HCT116 (cell line): ENCODE results near the gene DYNC2I2. TPM values are rescaled to one million over a fixed set of nuclear protein-coding genes. Genes with fewer than 3 reads are reported as not detected.

Experiments used
- ATAC-seq: fragments of 200-7000 bp; cut with Tn5 transposase; 2 replicates; pipeline ENCODE4 v1.9.1; 2020; ENCODE audit warnings: mild to moderate bottlenecking, moderate library complexity
- BruUV-seq: library from RNA; stranded (reverse); fragments of 400-500 nt; replicated peaks from 2 replicates; lab custom pipeline; 2021; lab: Mats Ljungman, UMichigan
- CTCF ChIA-PET: fragments of 300-600 bp; sonication (Branson Sonifier 250); formaldehyde crosslinking; loops from one replicate; lab custom pipeline; 2021; ENCODE audit warnings: antibody characterized with exemption; lab: Charles Lee
- POLR2A ChIA-PET: fragments of 300-600, 350-600 bp; sonication (Branson Sonifier 250); formaldehyde crosslinking; loops from one replicate; lab custom pipeline; 2021; ENCODE audit warnings: antibody characterized with exemption; lab: Charles Lee
- RAD21 ChIA-PET, 2 experiments: fragments of 300-600 bp; sonication (Branson Sonifier 250); formaldehyde crosslinking; loops; one replicate each; lab custom pipeline; 2023; ENCODE audit warnings: low total read pairs in 2 of 2; ENCODE audit not compliant: uncharacterized antibody in 2 of 2, unreplicated experiment in 2 of 2, low non-redundant PET in 1 of 2; lab: Charles Lee
- DNase-seq: peaks from one replicate; pipeline ENCODE4 v3.0.0-alpha.2; 2010; ENCODE audit warnings: low read depth, low spot score
- H2AFZ ChIP-seq: fragments of 200-600 bp; shearing (Covaris generic), sonication (generic); 2 replicates; pipeline ENCODE4 v1.6.1; 2017; ENCODE audit warnings: low read depth, mixed run types, mixed read lengths, antibody characterized with exemption, low read length; ENCODE audit not compliant: poor library complexity, severe bottlenecking
- H3K27ac ChIP-seq: 2 replicates; pipeline ENCODE4 v1.5.1; 2012; ENCODE audit warnings: low read depth, low read length
- H3K27me3 ChIP-seq: fragments of 200-600 bp; sonication (generic); 2 replicates; pipeline ENCODE4 v1.6.1; 2016; ENCODE audit warnings: mixed run types, low read length, mixed read lengths; ENCODE audit not compliant: insufficient read depth
- H3K36me3 ChIP-seq, 2 experiments: fragments of 200-500 bp in 1 of 2; fragments of 200-600 bp in 1 of 2; sonication (Bioruptor generic) in 1 of 2; sonication (generic) in 1 of 2; 2 replicates each; pipeline versions ENCODE4 v1.5.1 to v1.6.1; 2014 to 2016; ENCODE audit warnings: low read length in 2 of 2, inconsistent platforms in 1 of 2, mixed read lengths in 1 of 2, mixed run types in 1 of 2; ENCODE audit not compliant: insufficient read depth in 2 of 2, control insufficient read depth in 1 of 2
- H3K4me1 ChIP-seq, 2 experiments: fragments of 200-600 bp in 1 of 2; sonication (generic) in 1 of 2; 2 replicates each; pipeline versions ENCODE4 v1.5.1 to v1.6.1; 2012 to 2017; ENCODE audit warnings: low read length in 2 of 2, inconsistent platforms in 1 of 2, mild to moderate bottlenecking in 1 of 2, mixed read lengths in 1 of 2, mixed run types in 1 of 2, moderate library complexity in 1 of 2; ENCODE audit not compliant: insufficient read depth in 2 of 2, control insufficient read depth in 1 of 2
- H3K4me2 ChIP-seq: fragments of 200-600 bp; sonication (generic); 2 replicates; pipeline ENCODE4 v1.6.1; 2017; ENCODE audit warnings: mixed run types, low read length, mixed read lengths
- H3K4me3 ChIP-seq, 2 experiments: fragments of 200-600 bp in 1 of 2; sonication (generic) in 1 of 2; replicated peaks in 1 of 2; 2 replicates each; pipeline ENCODE4 v1.5.1; 2011 to 2016; ENCODE audit warnings: low read length in 2 of 2, control low read depth in 1 of 2, low read depth in 1 of 2, mild to moderate bottlenecking in 1 of 2, mixed read lengths in 1 of 2, mixed run types in 1 of 2
- H3K79me2 ChIP-seq: fragments of 200-600 bp; sonication (generic); 2 replicates; pipeline ENCODE4 v1.6.1; 2017; ENCODE audit warnings: mild to moderate bottlenecking, mixed run types, low read length, moderate library complexity, mixed read lengths; ENCODE audit not compliant: insufficient read depth
- H3K9ac ChIP-seq: fragments of 200-600 bp; sonication (generic); 2 replicates; pipeline ENCODE4 v1.6.1; 2016; ENCODE audit warnings: low read length, mixed read lengths
- H3K9me2 ChIP-seq: fragments of 200-600 bp; sonication (generic), shearing (Covaris generic); 2 replicates; pipeline ENCODE4 v1.6.1; 2017; ENCODE audit warnings: mixed run types, mild to moderate bottlenecking, moderate library complexity; ENCODE audit not compliant: insufficient read depth
- H3K9me3 ChIP-seq, 2 experiments: fragments of 200-500 bp in 1 of 2; fragments of 200-600 bp in 1 of 2; sonication (Bioruptor generic) in 1 of 2; sonication (generic) in 1 of 2; 2 replicates each; pipeline ENCODE4 v1.6.1; 2014 to 2017; ENCODE audit warnings: low read length in 2 of 2, mixed read lengths in 2 of 2, inconsistent platforms in 1 of 2, low read depth in 1 of 2, mild to moderate bottlenecking in 1 of 2, mixed run types in 1 of 2, moderate library complexity in 1 of 2; ENCODE audit not compliant: control insufficient read depth in 1 of 2, insufficient read depth in 1 of 2
- H4K20me1 ChIP-seq: fragments of 200-600 bp; sonication (generic), shearing (Covaris generic); 2 replicates; pipeline ENCODE4 v1.6.1; 2017; ENCODE audit warnings: mixed run types, mild to moderate bottlenecking, moderate library complexity; ENCODE audit not compliant: insufficient read depth
- CBX3 ChIP-seq: IDR thresholded peaks from 2 replicates; pipeline ENCODE4 v1.6.1; 2012; ENCODE audit warnings: low read depth
- CEBPB ChIP-seq: IDR thresholded peaks from 2 replicates; pipeline ENCODE4 v1.6.1; 2012; ENCODE audit warnings: low read depth
- EGR1 ChIP-seq: IDR thresholded peaks from 2 replicates; pipeline ENCODE4 v1.6.1; 2012; ENCODE audit warnings: low read depth
- ELF1 ChIP-seq: IDR thresholded peaks from 2 replicates; pipeline ENCODE4 v1.6.1; 2012; ENCODE audit warnings: low read depth, borderline replicate concordance
- FOSL1 ChIP-seq: IDR thresholded peaks from 2 replicates; pipeline ENCODE4 v1.6.1; 2012; ENCODE audit warnings: low read depth
- POLR2AphosphoS5 ChIP-seq: IDR thresholded peaks from 2 replicates; pipeline ENCODE4 v1.6.1; 2011; ENCODE audit warnings: mild to moderate bottlenecking, low read depth, low read length, moderate library complexity
- RAD21 ChIP-seq: IDR thresholded peaks from 2 replicates; pipeline ENCODE4 v1.6.1; 2012; ENCODE audit warnings: low read depth, mild to moderate bottlenecking
- SIN3A ChIP-seq: IDR thresholded peaks from 2 replicates; pipeline ENCODE4 v1.6.1; 2012; ENCODE audit warnings: low read depth
- SP1 ChIP-seq: IDR thresholded peaks from 2 replicates; pipeline ENCODE4 v1.6.1; 2012; ENCODE audit warnings: low read depth
- SRF ChIP-seq: IDR thresholded peaks from 2 replicates; pipeline ENCODE4 v1.6.1; 2012; ENCODE audit warnings: low read depth
- TCF7L2 ChIP-seq: IDR thresholded peaks from 2 replicates; pipeline ENCODE4 v1.7.0; 2011; ENCODE audit warnings: borderline replicate concordance, inconsistent platforms; ENCODE audit not compliant: insufficient read depth, insufficient read length; ENCODE audit errors: extremely low read depth
- ZNF274 ChIP-seq: fragments of 200-500 bp; sonication (Bioruptor generic); IDR thresholded peaks from 2 replicates; pipeline ENCODE4 v1.6.1; 2014; ENCODE audit warnings: mild to moderate bottlenecking, low read depth, low read length, inconsistent platforms
- intact Hi-C: fragments of 100-400 bp; cut with micrococcal nuclease; formaldehyde crosslinking; loops from 2 replicates; pipeline ENCODE4 v1.10.0; 2022
- total RNA-seq: library from RNA; stranded (reverse); gene quantifications from one replicate; pipeline ENCODE4 v1.2.1, GENCODE V29; 2021; ENCODE audit not compliant: unreplicated experiment
- TF ChIP-seq, protein P1 (sequence below), 3 experiments: fragments of 200-600 bp in 1 of 3; sonication (generic) in 1 of 3; IDR thresholded peaks in 2 of 3; conservative IDR thresholded peaks in 1 of 3; 2 replicates each; pipeline ENCODE4 v1.5.1; 2012 to 2017; ENCODE audit warnings: low read depth in 2 of 3, low read length in 2 of 3, antibody characterized with exemption in 1 of 3, borderline replicate concordance in 1 of 3, control low read depth in 1 of 3, mild to moderate bottlenecking in 1 of 3, mixed read lengths in 1 of 3, mixed run types in 1 of 3, moderate library complexity in 1 of 3; ENCODE audit not compliant: insufficient read depth in 1 of 3
- TF ChIP-seq, protein P2 (sequence below): IDR thresholded peaks from 2 replicates; pipeline ENCODE4 v1.6.1; 2012
- TF ChIP-seq, protein P3 (sequence below): IDR thresholded peaks from 2 replicates; pipeline ENCODE4 v1.6.1; 2012; ENCODE audit warnings: low read depth
- TF ChIP-seq, protein P4 (sequence below): IDR thresholded peaks from 2 replicates; pipeline ENCODE4 v1.6.1; 2012

DYNC2I2 gene
- total RNA-seq, 1 experiment from 2014 or later: 155 TPM

DNA sequence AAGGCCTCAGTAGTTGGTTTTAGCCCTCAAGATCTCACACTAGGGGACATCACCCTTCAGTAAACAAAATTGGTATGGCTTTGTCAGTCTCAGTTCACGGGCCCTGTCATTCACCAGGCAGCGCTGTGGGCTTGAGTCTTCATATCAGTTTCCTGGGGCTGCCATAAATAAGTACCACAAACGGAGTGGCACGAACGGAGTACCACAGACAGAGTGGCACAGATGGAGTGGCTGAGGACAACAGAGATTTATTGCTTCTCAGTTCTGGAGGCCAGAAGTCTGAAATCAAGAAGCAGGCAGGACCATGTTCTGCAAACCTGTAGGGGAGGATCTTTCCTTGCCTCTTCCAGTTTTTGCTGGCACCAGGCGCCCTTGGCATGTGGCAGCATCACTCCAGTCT, 37.5 kb downstream of the DYNC2I2 start (continued):
- TF ChIP-seq, protein P1, sequence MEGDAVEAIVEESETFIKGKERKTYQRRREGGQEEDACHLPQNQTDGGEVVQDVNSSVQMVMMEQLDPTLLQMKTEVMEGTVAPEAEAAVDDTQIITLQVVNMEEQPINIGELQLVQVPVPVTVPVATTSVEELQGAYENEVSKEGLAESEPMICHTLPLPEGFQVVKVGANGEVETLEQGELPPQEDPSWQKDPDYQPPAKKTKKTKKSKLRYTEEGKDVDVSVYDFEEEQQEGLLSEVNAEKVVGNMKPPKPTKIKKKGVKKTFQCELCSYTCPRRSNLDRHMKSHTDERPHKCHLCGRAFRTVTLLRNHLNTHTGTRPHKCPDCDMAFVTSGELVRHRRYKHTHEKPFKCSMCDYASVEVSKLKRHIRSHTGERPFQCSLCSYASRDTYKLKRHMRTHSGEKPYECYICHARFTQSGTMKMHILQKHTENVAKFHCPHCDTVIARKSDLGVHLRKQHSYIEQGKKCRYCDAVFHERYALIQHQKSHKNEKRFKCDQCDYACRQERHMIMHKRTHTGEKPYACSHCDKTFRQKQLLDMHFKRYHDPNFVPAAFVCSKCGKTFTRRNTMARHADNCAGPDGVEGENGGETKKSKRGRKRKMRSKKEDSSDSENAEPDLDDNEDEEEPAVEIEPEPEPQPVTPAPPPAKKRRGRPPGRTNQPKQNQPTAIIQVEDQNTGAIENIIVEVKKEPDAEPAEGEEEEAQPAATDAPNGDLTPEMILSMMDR (IDR thresholded peaks at IDR 0.05 in 2 of 3, conservative IDR thresholded peaks at IDR 0.05 in 1 of 3; ENCODE audit: borderline replicate concordance in 1 of 3, insufficient read depth in 1 of 3, low read depth in 2 of 3, low read length in 2 of 3): no peak

DNA sequence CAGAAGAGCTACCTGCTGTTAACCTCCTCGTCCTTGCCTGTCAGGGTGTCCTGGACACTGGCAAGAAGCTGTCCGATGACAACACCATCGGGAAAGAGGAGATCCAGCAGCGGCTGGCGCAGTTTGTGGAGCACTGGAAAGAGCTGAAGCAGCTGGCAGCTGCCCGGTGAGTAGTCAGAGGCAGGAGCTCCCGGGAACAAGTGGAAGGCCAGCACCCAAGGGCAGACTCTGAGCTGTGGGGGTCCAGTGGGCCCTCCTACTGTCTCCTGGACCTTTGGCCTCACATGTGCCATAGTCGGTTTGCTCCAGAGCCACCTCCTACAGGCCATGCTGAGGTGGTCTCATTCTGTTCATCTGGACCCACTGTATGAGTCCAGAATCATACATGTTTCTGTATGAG, 38.7 kb downstream of the DYNC2I2 start:
- DNase-seq: no peak
- no peaks in the 10 kb centered on the region for H3K9me3 ChIP-seq
- no peaks in the 10 kb centered on the region for H3K9me2 ChIP-seq
- H3K79me2 ChIP-seq: no peaks in the 10 kb centered on the region
- no peak overlapping the region for H2AFZ ChIP-seq
- no peak overlapping the region for H3K4me2 ChIP-seq
- no peaks in the 10 kb centered on the region for H3K4me1 ChIP-seq
- no peak overlapping the region for H3K9ac ChIP-seq
- ChIA-PET POLR2A (no interaction called here), CTCF (no interaction called here), RAD21 (no interaction called here)
- no peak overlapping the region for H3K4me3 ChIP-seq
- no peak for TF ChIP-seq SIN3A
- no peak for TF ChIP-seq ELF1
- TF ChIP-seq, protein P2, sequence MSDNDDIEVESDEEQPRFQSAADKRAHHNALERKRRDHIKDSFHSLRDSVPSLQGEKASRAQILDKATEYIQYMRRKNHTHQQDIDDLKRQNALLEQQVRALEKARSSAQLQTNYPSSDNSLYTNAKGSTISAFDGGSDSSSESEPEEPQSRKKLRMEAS: no peak
- no peak for TF ChIP-seq EGR1
- TF ChIP-seq ZNF274: no peak
- TF ChIP-seq, protein P3, sequence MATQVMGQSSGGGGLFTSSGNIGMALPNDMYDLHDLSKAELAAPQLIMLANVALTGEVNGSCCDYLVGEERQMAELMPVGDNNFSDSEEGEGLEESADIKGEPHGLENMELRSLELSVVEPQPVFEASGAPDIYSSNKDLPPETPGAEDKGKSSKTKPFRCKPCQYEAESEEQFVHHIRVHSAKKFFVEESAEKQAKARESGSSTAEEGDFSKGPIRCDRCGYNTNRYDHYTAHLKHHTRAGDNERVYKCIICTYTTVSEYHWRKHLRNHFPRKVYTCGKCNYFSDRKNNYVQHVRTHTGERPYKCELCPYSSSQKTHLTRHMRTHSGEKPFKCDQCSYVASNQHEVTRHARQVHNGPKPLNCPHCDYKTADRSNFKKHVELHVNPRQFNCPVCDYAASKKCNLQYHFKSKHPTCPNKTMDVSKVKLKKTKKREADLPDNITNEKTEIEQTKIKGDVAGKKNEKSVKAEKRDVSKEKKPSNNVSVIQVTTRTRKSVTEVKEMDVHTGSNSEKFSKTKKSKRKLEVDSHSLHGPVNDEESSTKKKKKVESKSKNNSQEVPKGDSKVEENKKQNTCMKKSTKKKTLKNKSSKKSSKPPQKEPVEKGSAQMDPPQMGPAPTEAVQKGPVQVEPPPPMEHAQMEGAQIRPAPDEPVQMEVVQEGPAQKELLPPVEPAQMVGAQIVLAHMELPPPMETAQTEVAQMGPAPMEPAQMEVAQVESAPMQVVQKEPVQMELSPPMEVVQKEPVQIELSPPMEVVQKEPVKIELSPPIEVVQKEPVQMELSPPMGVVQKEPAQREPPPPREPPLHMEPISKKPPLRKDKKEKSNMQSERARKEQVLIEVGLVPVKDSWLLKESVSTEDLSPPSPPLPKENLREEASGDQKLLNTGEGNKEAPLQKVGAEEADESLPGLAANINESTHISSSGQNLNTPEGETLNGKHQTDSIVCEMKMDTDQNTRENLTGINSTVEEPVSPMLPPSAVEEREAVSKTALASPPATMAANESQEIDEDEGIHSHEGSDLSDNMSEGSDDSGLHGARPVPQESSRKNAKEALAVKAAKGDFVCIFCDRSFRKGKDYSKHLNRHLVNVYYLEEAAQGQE: no peak
- no peak for TF ChIP-seq CBX3
- TF ChIP-seq, protein P4, sequence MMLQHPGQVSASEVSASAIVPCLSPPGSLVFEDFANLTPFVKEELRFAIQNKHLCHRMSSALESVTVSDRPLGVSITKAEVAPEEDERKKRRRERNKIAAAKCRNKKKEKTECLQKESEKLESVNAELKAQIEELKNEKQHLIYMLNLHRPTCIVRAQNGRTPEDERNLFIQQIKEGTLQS: no peak
- no peak for TF ChIP-seq FOSL1
- TF ChIP-seq TCF7L2: no peak
- TF ChIP-seq SP1: no peak
- no peak for TF ChIP-seq SRF
- TF ChIP-seq, protein P1 (IDR thresholded peaks at IDR 0.05 in 2 of 3, conservative IDR thresholded peaks at IDR 0.05 in 1 of 3; ENCODE audit: borderline replicate concordance in 1 of 3, insufficient read depth in 1 of 3, low read depth in 2 of 3, low read length in 2 of 3): no peak
- TF ChIP-seq RAD21: no peak
- TF ChIP-seq CEBPB: no peak
- no peak for TF ChIP-seq POLR2AphosphoS5
- no TSS peak for BruUV-seq
- intact Hi-C loops: no loop called here
- no peak for ATAC-seq
- no peaks in the 10 kb centered on the region for H4K20me1 ChIP-seq
- no peaks in the 10 kb centered on the region for H3K27me3 ChIP-seq
- no peak overlapping the region for H3K27ac ChIP-seq
- H3K36me3 ChIP-seq: peaks cover 51 to 61% of the 10 kb centered on the region in 2 experiments
